HG03521 (cell line): ENCODE measurements around the gene PEPD.

ENCODE experiments used
- ATAC-seq: cut with Tn5 transposase; IDR thresholded peaks from one replicate; pipeline ENCODE4 v1.9.1; 2021; ENCODE audit warnings: mild to moderate bottlenecking, moderate library complexity; ENCODE audit not compliant: unreplicated experiment

PEPD gene

DNA sequence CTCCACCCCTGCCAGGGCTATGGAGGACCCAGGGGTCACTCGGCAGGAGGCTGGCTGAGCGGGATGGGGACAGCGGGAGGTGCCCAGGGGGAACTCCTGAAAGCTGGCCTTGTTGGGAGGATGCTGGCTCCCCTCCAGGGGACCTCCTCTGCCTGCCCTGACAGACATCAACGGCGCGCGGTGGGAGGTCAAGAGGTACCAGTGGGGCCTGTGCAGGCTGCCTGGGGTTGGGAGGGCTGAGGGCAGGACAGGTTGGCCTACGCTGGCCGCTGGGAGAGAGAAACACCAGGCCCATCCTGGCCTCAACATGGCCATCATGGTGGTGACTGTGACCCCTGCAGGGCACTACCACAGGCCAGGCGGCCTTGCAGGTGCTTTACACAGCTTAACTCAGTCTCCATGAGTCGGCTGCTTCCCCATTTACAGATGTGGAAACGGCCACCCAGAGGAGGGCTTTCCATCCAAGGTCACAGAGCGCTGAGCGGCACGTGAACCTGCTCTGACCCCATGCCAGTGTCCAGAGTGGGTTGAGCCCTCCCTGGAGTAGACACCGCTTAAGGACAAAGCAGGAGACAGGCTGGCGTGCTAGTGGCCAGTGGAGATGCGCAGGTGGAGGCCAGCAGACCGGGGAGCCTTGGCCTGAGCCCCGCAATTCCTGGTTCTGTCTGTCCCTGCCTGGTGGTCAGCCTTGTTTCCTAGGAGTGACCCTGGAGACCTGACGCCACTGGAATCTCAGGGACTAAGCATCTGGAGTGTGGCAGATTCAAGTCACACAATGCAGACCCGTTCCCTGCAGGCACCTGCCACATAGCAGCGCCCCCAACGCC, 120.5 kb downstream of the PEPD start:
- ATAC-seq: no peak

DNA sequence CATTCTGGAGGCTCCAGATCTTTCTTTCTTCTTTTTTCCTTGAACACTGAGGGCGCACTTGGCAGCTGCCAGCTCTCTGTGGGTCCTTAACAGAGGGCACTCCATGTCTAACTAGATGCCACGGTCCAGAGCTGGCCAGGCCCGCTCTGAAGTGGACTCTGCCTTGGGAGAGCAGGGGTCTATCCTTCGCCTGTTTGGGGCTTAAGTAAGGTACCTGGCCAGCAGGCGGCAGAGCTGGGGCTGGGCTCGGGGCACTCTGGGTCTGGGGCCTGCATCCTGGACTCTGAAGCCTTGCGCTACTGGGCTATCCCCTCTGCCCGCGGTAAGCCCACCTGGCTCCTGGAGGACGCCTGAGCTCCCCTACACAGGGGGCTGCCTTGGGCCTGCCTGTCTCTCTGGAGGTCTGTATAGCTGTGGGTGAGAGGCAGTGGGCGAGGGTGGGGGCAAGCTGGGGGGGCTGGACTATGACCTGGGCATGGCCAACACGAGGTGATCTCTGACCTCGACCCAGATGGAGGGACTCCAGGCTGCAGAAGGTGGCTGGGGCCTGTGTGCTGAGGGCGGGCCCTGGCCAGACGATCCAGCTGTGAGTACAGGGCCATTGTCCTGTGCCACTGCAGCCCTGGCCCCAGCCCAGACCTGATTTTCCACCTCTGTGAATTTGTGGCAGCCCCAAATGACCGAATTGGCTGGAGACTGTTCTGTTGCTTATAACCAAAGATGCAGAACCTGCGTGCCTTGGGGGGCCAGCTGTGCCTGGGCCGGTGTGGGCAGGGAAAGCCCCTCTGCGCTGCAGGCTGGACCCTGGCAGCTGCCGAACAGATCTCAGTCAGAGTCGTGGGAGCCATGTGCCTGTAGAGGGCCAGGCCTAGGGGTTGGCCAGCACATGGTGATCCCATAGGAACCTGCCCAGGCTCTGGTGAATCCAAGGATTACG, 121.6 kb downstream of the PEPD start:
- no peak for ATAC-seq

GRCh38 chr19:33399081-33399744, 122.4 kb downstream of the PEPD start:
- ATAC-seq: no peak

DNA sequence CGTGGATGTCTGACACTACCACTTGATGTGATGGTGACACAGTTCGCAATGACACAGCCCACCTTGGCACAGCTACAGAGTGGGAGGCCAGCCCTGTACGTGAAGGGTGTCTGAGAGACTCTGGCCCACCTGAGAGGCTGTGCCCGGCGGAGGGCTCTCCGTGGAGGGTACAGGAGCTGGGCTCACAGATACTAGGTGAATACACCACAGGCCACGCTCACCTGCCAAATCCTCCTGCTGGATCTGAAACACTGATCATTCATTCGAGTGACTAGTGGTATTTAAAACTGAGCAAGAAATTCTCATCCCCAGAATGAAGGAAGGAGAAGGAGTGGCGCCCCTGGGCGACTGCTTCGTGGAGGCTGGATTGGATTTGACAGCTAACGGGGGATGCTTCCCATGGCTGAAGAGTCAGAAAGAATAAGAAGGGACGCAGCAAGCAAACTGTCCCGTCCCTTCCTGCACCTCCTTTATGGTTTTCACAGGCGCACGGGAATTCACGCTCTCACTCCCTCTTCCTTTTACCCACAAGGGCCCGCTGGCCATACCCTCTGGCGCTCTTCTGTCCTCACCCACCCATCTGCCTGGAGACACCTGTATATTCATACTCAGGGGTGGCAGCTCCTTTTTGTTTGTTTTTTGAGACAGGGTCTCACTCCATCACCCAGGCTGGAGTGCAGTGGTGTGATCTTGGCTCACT, 123.1 kb downstream of the PEPD start:
- ATAC-seq: no peak

DNA sequence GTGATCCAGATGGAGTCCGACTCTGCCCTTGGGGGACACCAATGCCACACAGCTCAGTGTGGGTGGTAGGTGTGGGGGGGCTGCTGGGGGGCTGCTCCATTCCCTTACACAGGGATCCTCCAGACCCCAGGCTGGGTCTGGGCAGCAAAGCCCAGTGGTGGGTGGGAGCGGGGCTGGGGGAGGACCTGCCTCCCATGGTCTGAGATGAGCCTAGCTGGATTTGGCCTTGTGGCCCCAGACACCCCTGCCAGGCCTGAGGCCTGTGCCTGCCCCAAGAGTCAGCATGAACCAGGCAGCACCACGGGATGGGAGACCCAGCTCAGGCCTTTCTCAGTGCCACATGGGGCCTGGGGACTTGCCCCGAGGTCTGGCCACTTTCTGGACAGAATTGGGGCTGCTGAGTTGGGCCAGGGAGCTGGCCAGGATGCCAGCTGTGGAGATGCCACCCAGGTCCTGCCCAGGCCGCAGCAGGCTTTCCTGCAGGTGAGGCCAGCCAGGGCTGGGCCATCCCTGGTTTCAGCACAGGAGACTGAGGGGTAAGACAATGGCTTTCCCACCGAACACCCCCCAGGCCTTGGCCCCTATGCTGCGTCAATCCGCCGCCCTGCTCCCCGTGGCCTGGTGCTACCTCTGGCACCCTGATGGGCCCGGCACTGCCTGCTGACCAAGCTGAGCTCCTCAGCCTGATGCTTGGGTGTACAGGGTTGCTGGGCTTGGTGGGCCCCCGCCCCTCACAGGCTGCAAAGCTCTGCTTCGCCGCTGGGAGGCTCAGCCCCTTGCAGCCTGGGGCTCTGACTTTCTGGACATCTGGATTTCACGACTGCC, 123.8 kb downstream of the PEPD start:
- no peak for ATAC-seq

DNA sequence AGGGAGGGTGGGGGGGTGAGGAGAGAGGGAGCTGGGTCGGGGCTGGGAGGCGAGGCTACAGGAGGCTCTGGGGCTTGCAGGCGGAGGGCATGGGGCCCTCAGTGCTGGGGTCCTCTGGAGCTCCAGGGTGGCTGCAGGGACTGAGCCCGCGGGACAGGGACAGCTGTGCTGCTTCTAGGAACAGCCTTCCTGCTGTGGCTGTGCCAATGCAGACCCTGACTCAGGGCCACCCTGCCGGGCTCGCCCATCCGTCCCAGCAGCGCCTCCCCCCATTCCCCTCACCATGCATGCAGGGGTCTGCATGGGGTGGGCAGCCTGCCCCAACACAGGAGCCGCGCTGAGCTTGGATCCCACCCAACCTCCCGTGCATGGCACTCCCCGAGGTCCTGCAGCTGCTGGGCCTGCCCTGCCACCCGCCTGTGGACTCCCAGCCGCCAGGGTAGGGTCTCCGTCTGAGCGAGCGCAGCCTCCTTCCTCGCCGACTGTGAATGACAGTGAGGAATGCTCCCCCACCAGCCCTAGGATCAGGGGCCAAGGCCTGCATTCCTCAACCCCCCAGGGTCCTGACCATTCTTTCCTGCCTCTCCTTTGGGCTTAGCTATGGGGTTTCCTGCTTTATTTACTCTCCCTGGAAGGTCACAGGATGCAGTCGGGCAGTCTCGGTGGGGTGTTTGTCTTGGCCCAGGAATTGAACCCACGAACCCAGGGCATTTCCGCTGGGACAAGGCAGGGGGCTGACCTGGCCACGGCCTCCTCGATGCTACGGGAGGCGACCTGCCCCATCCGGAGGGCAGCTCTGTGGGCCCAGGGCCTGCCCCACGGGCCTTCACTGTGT, 124.7 kb downstream of the PEPD start:
- no peak for ATAC-seq

- no peak for ATAC-seq
Measured at GRCh38 chr19:33395561-33396550, 125.7 kb downstream of the PEPD start.

GRCh38 chr19:33394723-33395560, 126.6 kb downstream of the PEPD start:
- no peak for ATAC-seq

- no peak for ATAC-seq
Measured at GRCh38 chr19:33394006-33394722, 127.4 kb downstream of the PEPD start.

DNA sequence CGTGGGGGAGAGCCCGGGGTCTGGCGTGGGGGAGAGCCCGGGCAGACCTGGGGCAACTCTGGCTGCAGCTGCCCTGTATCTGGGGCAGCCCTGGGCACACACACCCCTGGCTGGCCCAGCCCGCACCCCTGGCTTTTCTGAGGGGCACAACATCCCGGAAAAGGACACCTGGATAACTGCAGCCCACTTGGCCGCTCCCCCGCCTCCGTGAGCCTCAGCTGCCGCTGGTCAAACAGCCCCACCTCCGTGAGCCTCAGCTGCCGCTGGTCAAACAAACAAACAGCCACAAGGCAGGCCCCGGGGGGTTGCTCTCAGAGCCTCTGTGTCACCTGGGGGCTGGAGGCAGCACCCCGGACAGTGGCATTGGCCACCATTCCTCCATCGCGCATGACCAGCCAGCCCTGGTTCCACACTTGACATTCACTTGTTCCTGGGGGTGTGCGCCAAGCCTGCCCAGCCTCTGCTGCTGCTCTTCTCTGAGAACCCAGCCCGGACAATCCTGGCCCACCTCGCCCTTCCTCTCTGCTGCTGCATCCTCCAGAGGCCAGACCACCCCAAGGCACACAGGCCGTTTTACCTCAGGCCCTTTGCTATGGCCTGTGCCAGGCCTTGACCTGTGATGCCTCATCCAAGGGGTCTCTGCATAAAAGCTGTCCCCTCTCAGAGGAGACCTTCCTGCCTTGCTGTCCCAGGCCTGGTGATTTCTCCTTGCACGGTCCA, 128.1 kb downstream of the PEPD start:
- ATAC-seq: no peak

DNA sequence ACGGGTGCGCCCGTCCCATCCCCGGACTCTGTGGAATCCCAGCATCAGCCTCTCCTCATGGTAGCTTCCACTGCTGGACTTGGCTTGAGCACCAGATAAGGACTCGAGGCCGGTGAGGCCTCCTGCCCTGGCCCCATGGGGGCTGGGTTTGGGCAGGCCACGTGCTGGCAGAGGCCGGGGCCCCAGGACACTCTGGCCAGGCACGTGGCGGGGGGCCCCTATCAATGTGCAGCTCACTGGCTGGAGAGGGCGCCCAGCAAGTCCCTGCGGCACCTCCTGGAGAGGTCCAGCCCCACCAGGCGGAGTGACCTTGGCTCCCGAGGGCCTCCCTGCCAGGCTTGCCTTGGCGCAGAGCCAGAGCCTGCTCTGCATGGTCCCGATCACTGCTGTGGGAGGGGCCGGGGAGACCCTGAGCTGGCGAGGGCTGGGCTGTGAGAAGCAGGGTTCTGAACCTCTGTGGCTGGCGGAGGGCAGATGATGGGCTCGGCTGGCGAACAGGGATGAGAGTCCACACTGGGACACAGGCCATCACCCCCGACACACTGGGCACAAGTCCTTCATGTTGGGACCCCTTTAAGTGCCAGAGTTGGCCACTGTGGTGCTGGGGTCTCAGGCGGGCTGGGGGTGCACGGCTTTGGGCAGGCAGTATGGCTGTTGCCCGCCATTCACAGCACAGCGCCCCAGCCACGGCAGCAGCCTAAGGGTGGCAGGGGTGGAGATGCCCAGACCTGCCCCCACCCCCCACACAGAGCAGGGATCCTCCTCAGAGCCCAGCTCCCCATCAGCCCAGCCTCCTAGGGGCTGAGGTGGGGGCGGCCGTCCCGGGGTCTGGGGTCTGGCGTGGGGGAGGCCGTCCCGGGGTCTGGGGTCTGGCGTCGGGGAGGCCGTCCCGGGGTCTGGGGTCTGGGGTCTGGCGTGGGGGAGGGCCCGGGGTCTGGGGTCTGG, 129.0 kb downstream of the PEPD start:
- ATAC-seq: no peak

DNA sequence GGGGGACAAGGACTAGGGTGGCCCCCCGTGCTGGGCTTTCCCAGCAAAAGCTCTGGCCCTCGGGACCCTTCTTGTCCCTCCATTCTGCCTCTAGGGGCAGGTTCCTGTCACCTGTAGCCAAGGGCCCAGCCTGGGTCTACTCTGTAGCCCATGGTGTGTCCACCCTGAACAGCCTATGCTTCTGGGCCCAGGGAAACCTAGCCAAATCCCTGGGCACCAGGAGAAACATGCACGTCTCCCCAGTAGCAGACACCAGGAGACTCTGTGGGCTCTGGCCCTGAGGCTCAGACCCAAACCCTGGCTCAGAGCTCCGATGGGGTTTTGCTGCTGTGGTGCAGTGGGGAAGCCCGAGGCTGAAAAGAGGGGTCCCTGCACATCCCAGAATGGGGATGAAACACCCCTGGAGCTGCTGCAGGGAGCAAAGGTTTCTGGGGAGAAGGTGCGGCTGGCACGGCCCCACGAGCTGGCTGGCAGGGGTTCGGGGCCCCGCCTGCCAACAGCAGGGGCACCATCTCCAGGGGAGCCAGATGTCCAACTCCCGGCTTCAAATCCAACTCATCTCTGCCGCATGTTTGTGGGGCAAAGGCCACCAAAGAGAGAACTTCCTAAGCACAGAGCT, 129.9 kb downstream of the PEPD start:
- ATAC-seq: no peak

DNA sequence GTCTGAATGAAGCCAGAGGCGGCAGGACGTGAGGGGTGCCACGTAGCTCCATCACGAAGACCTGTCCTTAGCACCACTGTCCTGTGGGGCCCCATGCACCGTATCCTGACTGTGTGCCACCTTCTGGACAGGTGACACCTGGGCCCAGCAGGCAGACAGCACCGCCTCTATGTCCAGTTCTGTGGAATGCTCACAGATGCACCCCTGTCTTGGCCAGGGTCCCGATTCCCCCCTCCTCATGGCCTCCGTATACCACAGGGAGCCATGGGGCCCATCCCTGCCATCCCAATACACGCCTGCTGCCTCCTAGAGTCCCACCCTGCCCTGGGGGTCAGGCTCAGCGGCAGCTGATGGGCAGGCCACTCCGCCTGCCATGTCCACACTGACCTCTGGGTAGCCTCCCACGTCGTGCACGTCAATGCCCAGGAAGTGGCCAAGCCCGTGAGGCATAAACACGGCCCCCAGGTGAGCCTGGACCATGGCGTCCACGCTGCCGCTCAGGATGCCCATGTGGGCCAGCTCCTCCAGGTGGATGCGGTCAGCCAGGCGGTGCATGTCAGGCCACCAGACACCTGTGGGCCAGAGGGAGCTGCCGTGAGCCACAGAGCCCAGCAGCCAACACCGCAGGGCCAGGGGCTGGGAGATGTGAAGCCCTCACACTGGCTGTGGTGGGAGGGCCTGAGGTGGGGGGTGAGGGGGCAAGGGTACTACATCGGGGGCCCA, 130.5 kb downstream of the PEPD start:
- no peak for ATAC-seq
